Activated naive CD4-positive, alpha-beta T cell treated with anti-CD3 and anti-CD28 coated beads, Interleukin-2, amount 50 U/mL, for 24 hours (primary cell): Measurements from ENCODE around the gene AP2A2.
"Not testable (repeated sequence)": the region's sequence is repeated elsewhere in the genome, so short reads cannot be mapped to it uniquely, and the experiment has no call there.

Source experiments
- H3K27ac Mint-ChIP-seq: one replicate; pipeline ENCODE4 v1.8.0; 2021; ENCODE audit warnings: mild to moderate bottlenecking, mixed read lengths
- H3K27me3 Mint-ChIP-seq: one replicate; pipeline ENCODE4 v1.8.0; 2021; ENCODE audit warnings: mixed read lengths
- H3K36me3 Mint-ChIP-seq: one replicate; pipeline ENCODE4 v1.8.0; 2021; ENCODE audit warnings: mixed read lengths
- H3K4me1 Mint-ChIP-seq: one replicate; pipeline ENCODE4 v1.8.0; 2021; ENCODE audit warnings: mixed read lengths
- H3K4me3 Mint-ChIP-seq: one replicate; pipeline ENCODE4 v1.8.0; 2021; ENCODE audit warnings: mild to moderate bottlenecking, mixed read lengths
- H3K9me3 Mint-ChIP-seq: one replicate; pipeline ENCODE4 v1.8.0; 2021; ENCODE audit warnings: mixed read lengths

Gene AP2A2

DNA sequence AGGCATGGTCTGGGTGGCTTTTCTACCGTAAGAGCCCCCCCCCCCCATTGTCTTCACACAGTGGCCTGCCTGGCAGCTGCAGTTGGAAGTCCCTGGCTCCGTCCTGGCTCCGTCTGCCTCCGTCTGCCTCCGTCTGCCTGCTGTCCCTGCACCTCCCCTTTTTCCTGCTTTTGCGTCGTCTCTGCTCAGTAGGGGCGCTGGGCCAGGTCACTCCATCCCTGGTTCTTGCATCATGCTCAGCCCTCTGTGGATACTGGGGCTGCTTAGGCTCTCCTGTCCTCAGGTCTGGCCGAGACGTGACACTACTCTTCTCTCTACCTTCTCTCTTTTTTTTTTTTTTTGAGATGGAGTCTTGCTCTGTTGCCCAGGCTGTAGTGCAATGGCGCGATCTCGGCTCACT is 27.8 kb downstream of the AP2A2 start:
- Mint-ChIP-seq H3K4me3 (no peak overlapping the region), H3K9me3 (no peaks in the 10 kb centered on the region), H3K27ac (no peak overlapping the region), H3K36me3 (peaks cover 7% of the 10 kb centered on the region), H3K27me3 (no peaks in the 10 kb centered on the region), H3K4me1 (peaks cover 37% of the 10 kb centered on the region)

DNA sequence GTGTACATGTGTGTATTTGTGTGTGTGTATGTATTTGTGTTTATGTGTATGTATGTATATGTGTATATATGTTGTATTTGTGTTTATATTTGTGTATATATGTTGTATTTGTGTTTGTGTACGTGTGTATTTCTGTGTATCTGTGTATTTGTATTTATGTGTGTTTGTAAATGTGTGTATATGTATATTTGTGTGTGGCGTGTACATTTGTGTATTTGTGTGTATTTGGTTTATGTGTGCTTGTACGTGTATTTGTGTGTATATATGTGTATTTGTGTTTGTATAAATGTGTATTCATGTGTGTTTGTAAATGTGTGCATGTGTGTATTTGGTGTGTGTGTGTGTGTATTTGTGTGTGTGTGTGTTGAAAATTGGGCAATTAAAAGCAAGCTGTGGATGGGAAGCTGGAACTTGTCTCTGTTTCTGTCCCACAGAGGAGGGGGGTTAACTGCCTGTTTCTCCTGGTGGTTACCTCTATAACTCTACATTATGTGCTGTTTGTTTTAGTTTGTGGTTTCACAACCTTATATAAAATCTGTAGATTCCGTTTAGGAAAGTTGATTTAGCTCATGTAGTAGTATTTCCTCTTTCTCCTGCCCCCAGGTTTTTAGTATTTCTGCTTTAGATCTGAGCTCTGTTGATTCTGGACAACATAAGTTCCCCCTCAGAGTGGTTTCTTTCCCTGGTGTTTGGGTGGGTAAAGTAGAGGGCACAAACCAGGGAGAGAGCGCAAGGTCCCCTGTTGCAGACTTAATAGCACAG is 28.9 kb downstream of the AP2A2 start:
- Mint-ChIP-seq H3K4me1 (peaks cover 37% of the 10 kb centered on the region), H3K27me3 (no peaks in the 10 kb centered on the region), H3K36me3 (peaks cover 4% of the 10 kb centered on the region), H3K4me3 (no peak overlapping the region), H3K27ac (peak overlapping the region; percentile 4), H3K9me3 (no peaks in the 10 kb centered on the region)

DNA sequence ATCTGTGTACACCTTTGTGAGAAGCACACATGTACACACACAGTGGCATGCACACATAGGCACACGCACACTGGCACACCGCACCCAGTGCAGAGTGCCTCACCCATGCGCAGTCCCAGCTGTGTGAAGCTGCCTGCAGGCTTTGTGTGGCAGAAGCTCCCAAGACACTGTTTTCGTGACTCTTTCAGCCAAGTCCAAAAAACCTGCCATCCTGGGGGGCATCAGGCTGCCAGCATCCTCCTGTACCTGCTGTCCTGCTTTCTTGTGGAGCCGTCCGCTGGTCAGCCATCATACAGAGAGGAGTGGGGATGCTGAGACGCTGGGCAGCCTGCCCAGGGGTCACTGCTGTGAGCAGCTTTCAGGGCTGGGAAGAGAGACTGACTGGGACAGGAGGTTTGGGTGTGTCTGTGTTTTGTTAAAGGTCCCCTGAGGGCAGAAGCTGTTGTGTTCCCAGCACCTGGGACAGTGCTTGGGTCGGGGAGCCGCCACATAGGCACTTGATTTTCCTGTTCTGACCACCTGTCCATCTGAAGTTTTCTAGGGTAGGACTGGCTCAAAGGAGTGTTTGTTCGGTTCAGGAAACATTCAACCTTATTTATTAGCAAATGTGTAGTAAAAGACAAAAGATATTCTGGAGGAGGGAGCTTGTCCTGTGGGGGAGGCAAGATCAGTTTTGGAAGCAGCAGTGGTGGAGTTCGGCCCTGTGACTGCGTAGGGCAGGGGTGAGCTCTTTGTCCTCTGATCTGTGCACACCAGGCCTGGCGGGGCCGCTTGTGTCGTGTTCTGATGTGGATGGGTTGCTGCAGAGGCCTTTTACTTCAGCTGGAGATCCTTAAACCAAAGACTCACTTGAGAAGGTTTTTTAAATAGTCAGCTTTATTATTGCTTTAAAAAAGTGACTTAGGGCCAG is 29.7 kb downstream of the AP2A2 start:
- Mint-ChIP-seq H3K4me3 (no peak overlapping the region), H3K27me3 (no peaks in the 10 kb centered on the region)

DNA sequence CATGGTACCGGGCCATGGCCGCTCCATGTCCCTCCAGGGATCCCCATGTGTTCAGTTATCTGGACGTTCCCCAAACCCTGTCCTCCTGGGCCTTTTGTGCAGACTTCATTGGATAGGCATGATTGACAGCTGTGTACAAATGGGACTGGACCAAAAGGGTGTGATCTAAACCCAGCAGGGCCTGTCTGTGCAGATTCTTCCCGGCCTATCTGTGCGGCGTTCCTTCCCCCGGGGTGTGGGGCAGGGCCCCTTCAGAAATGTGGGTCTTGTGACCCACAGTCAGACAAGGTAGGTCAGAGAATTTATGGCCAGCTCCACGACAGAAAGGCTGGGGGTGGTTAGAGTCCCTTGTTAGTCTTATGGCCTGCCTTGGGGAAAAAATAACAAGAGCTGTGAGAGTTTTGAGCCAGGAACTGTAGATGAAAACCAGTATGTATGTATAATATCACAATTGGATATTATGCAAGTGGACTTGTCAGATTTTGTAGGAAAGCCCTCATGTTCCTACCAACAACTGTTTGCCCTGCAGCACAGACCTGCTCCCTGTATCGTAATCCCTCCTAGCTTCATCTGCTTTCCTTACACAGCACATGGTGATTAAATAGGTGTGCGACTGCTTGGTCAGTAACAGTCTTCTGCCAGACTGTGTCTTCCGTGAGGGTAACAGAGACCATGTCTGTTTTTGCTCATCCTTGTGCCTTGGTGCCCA is 31.7 kb downstream of the AP2A2 start:
- H3K4me1 Mint-ChIP-seq, result peaks cover 31% of the 10 kb centered on the region
- H3K9me3 Mint-ChIP-seq, result no peaks in the 10 kb centered on the region
- no peak overlapping the region for H3K4me3 Mint-ChIP-seq
- H3K36me3 Mint-ChIP-seq, result no peaks in the 10 kb centered on the region
- no peaks in the 10 kb centered on the region for H3K27me3 Mint-ChIP-seq
- H3K27ac Mint-ChIP-seq, result no peak overlapping the region

More for the DNA sequence above, 29.7 kb downstream of the AP2A2 start:
- H3K27ac Mint-ChIP-seq, result peak overlapping the region; percentile 30
- no peaks in the 10 kb centered on the region for H3K36me3 Mint-ChIP-seq
- peaks cover 33% of the 10 kb centered on the region for H3K4me1 Mint-ChIP-seq
- H3K9me3 Mint-ChIP-seq, result no peaks in the 10 kb centered on the region

DNA sequence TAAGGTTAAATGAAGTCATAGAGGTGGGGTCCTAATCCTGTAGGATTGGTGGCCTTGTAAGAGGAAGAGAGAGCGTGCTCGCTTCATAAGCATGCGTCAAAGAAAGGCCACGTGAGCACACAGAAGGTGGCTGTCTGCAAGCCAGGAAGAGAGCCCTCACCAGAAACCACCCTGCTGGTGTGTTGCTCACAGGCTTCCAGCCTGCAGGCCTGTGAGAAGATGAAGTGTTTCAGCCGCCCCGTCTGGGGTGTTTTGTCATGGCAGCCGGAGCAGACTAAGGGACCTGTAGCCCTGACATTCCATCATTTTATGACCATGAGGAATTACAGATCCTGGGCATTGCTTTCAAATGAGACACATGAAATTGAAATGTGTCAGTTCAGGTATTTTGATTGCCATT is 32.4 kb downstream of the AP2A2 start:
- no peak overlapping the region for H3K27ac Mint-ChIP-seq
- H3K9me3 Mint-ChIP-seq, result no peaks in the 10 kb centered on the region
- H3K36me3 Mint-ChIP-seq, result no peaks in the 10 kb centered on the region
- no peaks in the 10 kb centered on the region for H3K27me3 Mint-ChIP-seq
- H3K4me1 Mint-ChIP-seq, result peaks cover 23% of the 10 kb centered on the region
- no peak overlapping the region for H3K4me3 Mint-ChIP-seq

DNA sequence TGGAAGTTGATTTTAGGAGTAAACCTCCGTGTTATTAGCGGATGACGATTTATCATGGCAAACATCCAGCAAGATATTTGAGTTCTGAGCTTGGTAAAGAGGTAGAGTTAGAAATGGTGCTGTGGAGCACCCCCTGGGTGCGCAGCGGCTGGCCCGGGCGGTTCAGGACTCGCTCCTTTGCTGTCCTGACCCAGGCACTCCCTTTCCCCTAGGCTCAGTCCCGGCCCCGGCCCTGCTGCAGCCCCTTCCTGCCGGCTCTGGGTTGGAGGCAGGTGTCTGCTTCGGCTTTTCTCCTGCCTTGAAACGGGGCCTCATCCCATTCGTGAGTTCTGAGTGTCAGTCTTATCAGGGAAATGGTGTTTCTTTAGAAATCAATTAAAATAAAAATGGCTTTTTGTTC is 33.4 kb downstream of the AP2A2 start:
- no peak overlapping the region for H3K27ac Mint-ChIP-seq
- H3K36me3 Mint-ChIP-seq, result no peaks in the 10 kb centered on the region
- H3K27me3 Mint-ChIP-seq, result no peaks in the 10 kb centered on the region
- H3K4me1 Mint-ChIP-seq, result peaks cover 20% of the 10 kb centered on the region
- H3K9me3 Mint-ChIP-seq, result no peaks in the 10 kb centered on the region
- no peak overlapping the region for H3K4me3 Mint-ChIP-seq

DNA sequence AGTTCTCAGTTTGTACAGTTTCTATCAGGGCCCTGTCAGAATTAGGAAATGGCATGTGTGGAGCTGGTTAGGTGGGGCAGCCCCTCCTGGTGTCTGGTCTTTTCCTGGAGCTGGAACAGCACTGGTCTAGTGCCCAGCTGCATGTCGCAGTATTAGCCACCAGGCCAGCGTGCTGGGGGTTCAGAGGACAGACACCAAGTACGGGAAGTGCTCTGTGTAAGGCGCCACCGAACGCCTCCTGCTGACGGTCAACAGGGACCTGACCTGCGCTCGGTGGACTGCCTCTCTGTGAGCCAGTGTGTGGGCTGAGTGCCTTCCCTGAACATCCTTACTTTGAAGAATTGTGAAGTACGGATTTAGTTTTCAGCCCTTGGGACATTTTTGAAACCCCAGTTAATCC is 33.9 kb downstream of the AP2A2 start:
- peaks cover 2% of the 10 kb centered on the region for H3K36me3 Mint-ChIP-seq
- H3K9me3 Mint-ChIP-seq, result no peaks in the 10 kb centered on the region
- no peaks in the 10 kb centered on the region for H3K27me3 Mint-ChIP-seq
- peaks cover 16% of the 10 kb centered on the region for H3K4me1 Mint-ChIP-seq
- H3K27ac Mint-ChIP-seq, result no peak overlapping the region
- H3K4me3 Mint-ChIP-seq, result no peak overlapping the region

DNA sequence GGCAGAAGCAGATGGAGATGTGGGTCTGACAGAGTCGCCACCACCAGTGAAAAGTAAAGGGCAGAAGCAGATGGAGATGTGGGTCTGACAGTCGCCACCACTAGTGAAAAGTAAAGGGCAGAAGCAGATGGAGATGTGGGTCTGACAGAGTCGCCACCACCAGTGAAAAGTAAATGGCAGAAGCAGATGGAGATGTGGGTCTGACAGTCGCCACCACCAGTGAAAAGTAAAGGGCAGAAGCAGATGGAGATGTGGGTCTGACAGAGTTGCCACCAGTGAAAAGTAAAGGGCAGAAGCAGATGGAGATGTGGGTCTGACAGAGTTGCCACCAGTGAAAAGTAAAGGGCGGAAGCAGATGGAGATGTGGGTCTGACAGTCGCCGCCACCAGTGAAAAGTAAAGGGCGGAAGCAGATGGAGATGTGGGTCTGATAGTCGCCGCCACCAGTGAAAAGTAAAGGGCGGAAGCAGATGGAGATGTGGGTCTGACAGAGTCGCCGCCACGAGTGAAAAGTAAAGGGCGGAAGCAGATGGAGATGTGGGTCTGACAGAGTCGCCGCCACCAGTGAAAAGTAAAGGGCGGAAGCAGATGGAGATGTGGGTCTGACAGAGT is 35.7 kb downstream of the AP2A2 start:
- H3K36me3 Mint-ChIP-seq, H3K4me3 Mint-ChIP-seq, H3K9me3 Mint-ChIP-seq, H3K27me3 Mint-ChIP-seq: not testable (repeated sequence)
- peak overlapping the region; percentile 35 for H3K27ac Mint-ChIP-seq
- H3K4me1 Mint-ChIP-seq, result peaks cover 17% of the 10 kb centered on the region

DNA sequence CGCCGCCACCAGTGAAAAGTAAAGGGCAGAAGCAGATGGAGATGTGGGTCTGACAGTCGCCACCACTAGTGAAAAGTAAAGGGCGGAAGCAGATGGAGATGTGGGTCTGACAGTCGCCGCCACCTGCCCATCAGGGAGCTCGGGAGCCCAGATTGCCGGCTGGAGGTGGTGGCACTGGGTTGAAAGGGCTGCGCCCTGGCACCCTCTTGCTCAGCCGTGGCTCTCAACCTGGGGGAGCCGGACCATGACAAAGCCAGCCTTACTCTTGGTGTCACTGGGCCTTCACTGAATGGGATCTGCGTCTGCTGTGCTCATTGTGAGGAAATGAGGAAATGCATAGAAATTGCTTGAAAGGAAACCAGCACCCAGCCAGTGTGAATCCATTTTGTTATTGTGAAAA is 36.3 kb downstream of the AP2A2 start:
- peaks cover 19% of the 10 kb centered on the region for H3K4me1 Mint-ChIP-seq
- no peaks in the 10 kb centered on the region for H3K27me3 Mint-ChIP-seq
- no peak overlapping the region for H3K4me3 Mint-ChIP-seq
- H3K27ac Mint-ChIP-seq, result no peak overlapping the region
- no peaks in the 10 kb centered on the region for H3K9me3 Mint-ChIP-seq
- peaks cover 2% of the 10 kb centered on the region for H3K36me3 Mint-ChIP-seq

DNA sequence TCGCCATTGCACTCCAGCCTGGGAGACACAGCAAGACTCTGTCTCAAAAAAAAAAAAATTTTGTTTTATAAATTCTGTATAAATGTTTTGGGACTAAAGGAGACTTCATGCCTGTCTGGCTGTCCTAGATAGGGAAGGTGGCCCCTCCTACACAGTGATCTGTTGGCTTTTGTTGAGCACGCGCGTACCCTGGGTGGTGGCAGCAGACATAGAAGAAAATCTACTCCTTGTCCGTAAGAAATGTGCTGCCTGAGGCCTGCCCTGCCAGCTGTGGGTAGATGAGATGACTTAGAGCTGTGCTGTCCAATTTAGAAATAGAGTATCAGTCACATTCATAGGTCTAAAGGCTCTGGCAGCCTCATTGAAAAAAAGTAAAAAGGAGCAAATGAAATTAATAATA is 37.0 kb downstream of the AP2A2 start:
- no peaks in the 10 kb centered on the region for H3K27me3 Mint-ChIP-seq
- no peaks in the 10 kb centered on the region for H3K9me3 Mint-ChIP-seq
- peaks cover 2% of the 10 kb centered on the region for H3K36me3 Mint-ChIP-seq
- H3K4me3 Mint-ChIP-seq, result no peak overlapping the region
- H3K4me1 Mint-ChIP-seq, result peaks cover 19% of the 10 kb centered on the region
- no peak overlapping the region for H3K27ac Mint-ChIP-seq

DNA sequence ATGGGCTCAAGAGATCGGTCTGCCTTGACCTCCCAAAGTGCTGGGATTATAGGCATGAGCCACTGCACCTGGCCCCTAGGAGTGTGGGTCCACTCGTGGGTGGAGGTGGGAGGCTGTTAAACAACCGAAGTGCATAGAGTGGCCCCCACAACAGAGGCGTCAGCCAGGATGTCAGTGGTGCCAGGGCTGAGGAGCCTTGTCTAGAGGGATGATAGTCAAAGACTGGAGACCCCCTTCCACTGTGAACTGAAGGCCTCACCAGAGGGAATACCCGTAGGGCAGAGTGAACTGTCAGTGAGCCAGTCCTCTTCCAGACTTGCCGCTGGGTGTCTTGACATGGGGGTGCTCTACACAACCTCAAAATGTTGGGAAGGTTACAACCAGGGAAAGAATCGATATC is 38.2 kb downstream of the AP2A2 start:
- Mint-ChIP-seq H3K27me3 (no peaks in the 10 kb centered on the region), H3K4me3 (no peak overlapping the region), H3K9me3 (no peaks in the 10 kb centered on the region), H3K27ac (no peak overlapping the region), H3K36me3 (peaks cover 2% of the 10 kb centered on the region), H3K4me1 (peaks cover 26% of the 10 kb centered on the region)

DNA sequence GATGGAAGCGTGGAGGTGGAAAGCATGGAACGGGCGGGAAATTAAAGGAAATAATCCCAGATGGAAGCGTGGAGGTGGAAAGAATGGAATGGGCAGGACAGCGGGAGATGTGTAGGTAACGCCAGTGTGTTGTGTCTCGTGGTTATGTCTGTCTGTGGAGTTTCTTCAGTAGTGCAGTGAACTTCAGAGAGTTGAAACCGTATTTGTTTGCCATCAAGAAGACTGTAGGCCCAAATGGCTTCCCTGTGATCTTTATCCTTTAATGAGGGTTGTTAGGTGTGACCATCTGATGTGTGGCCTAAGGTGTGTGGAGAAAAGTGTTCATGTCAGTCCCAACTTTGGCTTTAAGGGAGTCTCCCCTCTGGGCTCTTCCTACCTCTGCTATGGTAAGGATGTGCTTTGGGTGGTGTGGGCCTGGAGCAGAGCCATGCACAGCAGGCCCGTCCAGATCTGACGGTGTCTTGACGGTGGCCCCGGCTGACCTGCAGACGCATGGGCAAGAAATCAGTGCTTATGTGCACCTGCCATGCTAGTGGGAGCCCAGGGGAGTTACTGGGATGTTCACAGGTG is 39.6 kb downstream of the AP2A2 start:
- Mint-ChIP-seq H3K36me3 (peaks cover 2% of the 10 kb centered on the region), H3K4me1 (peaks cover 36% of the 10 kb centered on the region), H3K9me3 (no peaks in the 10 kb centered on the region), H3K27ac (no peak overlapping the region), H3K27me3 (no peaks in the 10 kb centered on the region), H3K4me3 (no peak overlapping the region)

DNA sequence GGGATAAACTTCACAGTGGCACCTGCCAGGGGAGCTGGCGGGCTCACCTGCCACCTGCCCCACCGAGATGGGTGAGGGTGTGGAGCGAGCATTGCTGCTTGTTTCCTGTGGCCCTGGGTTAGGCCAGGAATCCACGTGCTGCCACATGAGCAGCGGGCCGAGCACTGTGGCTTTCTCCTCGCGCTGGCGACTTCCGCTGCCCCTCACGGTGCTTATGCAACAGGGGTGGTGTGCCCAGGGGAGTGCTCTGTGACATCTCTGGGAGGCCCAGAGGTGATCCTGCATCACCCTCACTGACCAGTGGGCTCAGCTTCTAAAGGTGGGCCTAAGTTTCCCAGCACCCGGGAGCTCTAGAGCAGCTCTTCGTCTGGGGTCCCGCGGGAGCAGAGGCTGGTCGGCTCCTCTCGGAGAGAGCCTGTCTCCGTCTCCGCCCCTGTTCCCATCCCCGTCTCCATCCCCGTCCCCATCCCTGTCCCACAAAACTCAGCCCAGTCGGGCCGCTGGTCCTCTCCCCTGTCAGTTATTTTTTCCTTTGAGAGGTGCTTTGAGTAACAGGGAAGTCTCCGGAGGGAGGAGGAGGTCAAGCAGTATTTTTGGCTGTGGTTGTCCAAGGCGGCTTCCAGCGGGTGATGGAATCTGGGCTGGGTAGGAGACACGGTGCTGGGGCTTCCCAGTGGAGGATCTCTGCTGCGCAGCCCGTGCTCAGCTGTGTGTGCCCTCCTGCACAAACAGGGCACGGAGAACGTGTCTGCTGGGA is 42.5 kb downstream of the AP2A2 start:
- peaks cover 48% of the 10 kb centered on the region for H3K4me1 Mint-ChIP-seq
- peaks cover 2% of the 10 kb centered on the region for H3K36me3 Mint-ChIP-seq
- H3K27ac Mint-ChIP-seq, result no peak overlapping the region
- H3K4me3 Mint-ChIP-seq, result no peak overlapping the region
- no peaks in the 10 kb centered on the region for H3K27me3 Mint-ChIP-seq
- no peaks in the 10 kb centered on the region for H3K9me3 Mint-ChIP-seq

DNA sequence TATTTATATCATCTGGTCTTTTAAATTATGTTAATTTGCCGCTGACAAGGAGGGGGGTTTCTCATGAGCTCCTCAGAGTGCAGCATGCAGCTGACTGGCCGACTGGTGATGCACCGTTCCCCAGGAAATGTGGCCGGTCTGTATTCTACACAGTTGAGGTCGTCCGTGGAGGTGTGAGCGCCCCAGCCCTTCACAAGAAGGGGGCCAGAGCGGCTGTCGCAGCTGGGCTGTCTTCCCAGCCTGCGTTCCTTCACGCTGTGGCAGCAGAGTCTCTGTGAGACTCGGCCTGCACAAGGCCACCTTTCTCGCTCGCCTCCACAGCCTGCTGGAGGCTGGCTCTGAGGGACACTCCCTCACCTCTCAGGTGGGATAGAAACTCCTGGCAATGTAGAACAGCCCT is 43.2 kb downstream of the AP2A2 start:
- no peaks in the 10 kb centered on the region for H3K27me3 Mint-ChIP-seq
- H3K27ac Mint-ChIP-seq, result no peak overlapping the region
- peaks cover 4% of the 10 kb centered on the region for H3K36me3 Mint-ChIP-seq
- H3K4me1 Mint-ChIP-seq, result peaks cover 48% of the 10 kb centered on the region
- H3K9me3 Mint-ChIP-seq, result no peaks in the 10 kb centered on the region
- no peak overlapping the region for H3K4me3 Mint-ChIP-seq
